HUES64 (cell line): Measurements from ENCODE around the gene TEX2.

Source experiments
- H3K27ac ChIP-seq: 2 replicates; pipeline ENCODE4 v1.7.0; 2013; ENCODE audit warnings: low read depth, low read length, inconsistent platforms
- H3K27me3 ChIP-seq: 2 replicates; pipeline ENCODE4 v1.6.1; 2013; ENCODE audit warnings: mild to moderate bottlenecking, low read length; ENCODE audit not compliant: insufficient read depth
- H3K36me3 ChIP-seq: 2 replicates; pipeline ENCODE4 v1.6.1; 2013; ENCODE audit warnings: mild to moderate bottlenecking, low read length; ENCODE audit not compliant: insufficient read depth
- H3K4me1 ChIP-seq: 2 replicates; pipeline ENCODE4 v1.6.1; 2013; ENCODE audit warnings: mild to moderate bottlenecking, low read length, moderate library complexity; ENCODE audit not compliant: insufficient read depth
- H3K4me3 ChIP-seq: 2 replicates; pipeline ENCODE4 v1.5.1; 2013; ENCODE audit warnings: mild to moderate bottlenecking, low read length, moderate library complexity
- H3K9ac ChIP-seq: 2 replicates; pipeline ENCODE4 v1.6.1; 2013; ENCODE audit warnings: mild to moderate bottlenecking, low read depth, low read length
- H3K9me3 ChIP-seq: 2 replicates; pipeline ENCODE4 v1.6.1; 2013; ENCODE audit warnings: low read depth, low read length; ENCODE audit not compliant: insufficient read depth
- WGBS: fragments of 150-250, 120-280 bp; methylation state at CpG from one replicate; pipeline ENCODE4 v1.1.7; 2013; ENCODE audit warnings: missing lambda C conversion rate; 5-methylcytosine and 5-hydroxymethylcytosine counted together

The TEX2 gene

GRCh38 chr17:64205804-64206203 lies 57.3 kb downstream of the TEX2 start:
- H3K9ac ChIP-seq: no peak overlapping the region
- H3K27me3 ChIP-seq: no peaks in the 10 kb centered on the region
- no peak overlapping the region for H3K4me3 ChIP-seq
- no peak overlapping the region for H3K27ac ChIP-seq
- 87% methylated on average over 1 of the region's 2 CpGs for WGBS
- no peaks in the 10 kb centered on the region for H3K36me3 ChIP-seq
- peaks cover 33% of the 10 kb centered on the region for H3K4me1 ChIP-seq
- no peaks in the 10 kb centered on the region for H3K9me3 ChIP-seq

- Histone ChIP-seq H3K4me3 (no peak overlapping the region), H3K9me3 (no peaks in the 10 kb centered on the region), H3K36me3 (no peaks in the 10 kb centered on the region), H3K9ac (no peak overlapping the region), H3K27ac (no peak overlapping the region), H3K4me1 (peaks cover 24% of the 10 kb centered on the region), H3K27me3 (no peaks in the 10 kb centered on the region)
- WGBS: 69% methylated on average over 4 of the region's 4 CpGs
These were observed 59.4 kb downstream of the TEX2 start for GRCh38 chr17:64203630-64204029.

GRCh38 chr17:64202683-64203344 lies 60.2 kb downstream of the TEX2 start:
- Histone ChIP-seq H3K27ac (no peak overlapping the region), H3K36me3 (no peaks in the 10 kb centered on the region), H3K9ac (no peak overlapping the region), H3K27me3 (no peaks in the 10 kb centered on the region), H3K4me3 (no peak overlapping the region), H3K9me3 (no peaks in the 10 kb centered on the region), H3K4me1 (peaks cover 24% of the 10 kb centered on the region)
- WGBS: 70% methylated on average over 4 of the region's 5 CpGs

GRCh38 chr17:64200080-64201032 lies 62.7 kb downstream of the TEX2 start:
- peaks cover 2% of the 10 kb centered on the region; the same call in 1 of the 2 replicates for H3K9me3 ChIP-seq
- H3K27me3 ChIP-seq: no peaks in the 10 kb centered on the region
- no peak overlapping the region for H3K4me3 ChIP-seq
- no peak overlapping the region for H3K9ac ChIP-seq
- 78% methylated on average over 3 of the region's 3 CpGs for WGBS
- H3K36me3 ChIP-seq: no peaks in the 10 kb centered on the region
- H3K4me1 ChIP-seq: peaks cover 35% of the 10 kb centered on the region
- H3K27ac ChIP-seq: no peak overlapping the region

- Histone ChIP-seq H3K36me3 (no peaks in the 10 kb centered on the region), H3K27ac (no peak overlapping the region), H3K4me3 (no peak overlapping the region)
These were observed 64.5 kb downstream of the TEX2 start for GRCh38 chr17:64198331-64199090.

GRCh38 chr17:64196601-64197000 lies 66.5 kb downstream of the TEX2 start:
- WGBS: 65% methylated on average over 4 of the region's 4 CpGs
- H3K27ac ChIP-seq: no peak overlapping the region
- H3K9me3 ChIP-seq: peaks cover 2% of the 10 kb centered on the region; the same call in 1 of the 2 replicates
- H3K36me3 ChIP-seq: no peaks in the 10 kb centered on the region
- no peak overlapping the region for H3K9ac ChIP-seq
- no peaks in the 10 kb centered on the region for H3K27me3 ChIP-seq
- peaks cover 21% of the 10 kb centered on the region for H3K4me1 ChIP-seq
- no peak overlapping the region for H3K4me3 ChIP-seq

More at GRCh38 chr17:64198331-64199090, 64.5 kb downstream of the TEX2 start:
- Histone ChIP-seq H3K9ac (no peak overlapping the region), H3K4me1 (peaks cover 35% of the 10 kb centered on the region), H3K9me3 (peaks cover 2% of the 10 kb centered on the region; the same call in 1 of the 2 replicates), H3K27me3 (no peaks in the 10 kb centered on the region)
- WGBS: 94% methylated on average over 3 of the region's 5 CpGs

GRCh38 chr17:64193561-64193960 lies 69.5 kb downstream of the TEX2 start:
- peaks cover 11% of the 10 kb centered on the region for H3K4me1 ChIP-seq
- 86% methylated on average over 9 of the region's 9 CpGs for whole genome bisulfite sequencing
- no peaks in the 10 kb centered on the region for H3K36me3 ChIP-seq
- H3K27me3 ChIP-seq: no peaks in the 10 kb centered on the region
- H3K9me3 ChIP-seq: peaks cover 2% of the 10 kb centered on the region; the same call in 1 of the 2 replicates
- no peak overlapping the region for H3K9ac ChIP-seq
- no peak overlapping the region for H3K4me3 ChIP-seq
- H3K27ac ChIP-seq: no peak overlapping the region

GRCh38 chr17:64192589-64192988 lies 70.5 kb downstream of the TEX2 start:
- H3K27me3 ChIP-seq: no peaks in the 10 kb centered on the region

GRCh38 chr17:64190472-64190871 lies 72.6 kb downstream of the TEX2 start:
- Histone ChIP-seq H3K9me3 (no peaks in the 10 kb centered on the region), H3K27ac (no peak overlapping the region), H3K4me3 (no peak overlapping the region), H3K9ac (no peak overlapping the region), H3K4me1 (no peaks in the 10 kb centered on the region), H3K27me3 (no peaks in the 10 kb centered on the region), H3K36me3 (no peaks in the 10 kb centered on the region)
- WGBS: 91% methylated on average over 6 of the region's 6 CpGs

More at GRCh38 chr17:64192589-64192988, 70.5 kb downstream of the TEX2 start:
- Histone ChIP-seq H3K9me3 (peaks cover under 1% of the 10 kb centered on the region; the same call in 1 of the 2 replicates), H3K9ac (no peak overlapping the region), H3K27ac (no peak overlapping the region), H3K4me1 (peaks cover 11% of the 10 kb centered on the region), H3K4me3 (no peak overlapping the region), H3K36me3 (no peaks in the 10 kb centered on the region)
- 75% methylated on average over 3 of the region's 3 CpGs for WGBS

- no peak overlapping the region for H3K27ac ChIP-seq
- no peaks in the 10 kb centered on the region for H3K27me3 ChIP-seq
- no peaks in the 10 kb centered on the region for H3K9me3 ChIP-seq
- no peak overlapping the region for H3K9ac ChIP-seq
- WGBS: 95% methylated on average over 15 of the region's 15 CpGs
- no peak overlapping the region for H3K4me3 ChIP-seq
- no peaks in the 10 kb centered on the region for H3K4me1 ChIP-seq
- H3K36me3 ChIP-seq: no peaks in the 10 kb centered on the region
These were observed 75.0 kb downstream of the TEX2 start for GRCh38 chr17:64188088-64188487.
